Measurements from ENCODE around the gene GPBP1L1.
A peak's percentile ranks its signal among the peaks of the same experiment; 100 is the strongest.

Gene GPBP1L1

DNA sequence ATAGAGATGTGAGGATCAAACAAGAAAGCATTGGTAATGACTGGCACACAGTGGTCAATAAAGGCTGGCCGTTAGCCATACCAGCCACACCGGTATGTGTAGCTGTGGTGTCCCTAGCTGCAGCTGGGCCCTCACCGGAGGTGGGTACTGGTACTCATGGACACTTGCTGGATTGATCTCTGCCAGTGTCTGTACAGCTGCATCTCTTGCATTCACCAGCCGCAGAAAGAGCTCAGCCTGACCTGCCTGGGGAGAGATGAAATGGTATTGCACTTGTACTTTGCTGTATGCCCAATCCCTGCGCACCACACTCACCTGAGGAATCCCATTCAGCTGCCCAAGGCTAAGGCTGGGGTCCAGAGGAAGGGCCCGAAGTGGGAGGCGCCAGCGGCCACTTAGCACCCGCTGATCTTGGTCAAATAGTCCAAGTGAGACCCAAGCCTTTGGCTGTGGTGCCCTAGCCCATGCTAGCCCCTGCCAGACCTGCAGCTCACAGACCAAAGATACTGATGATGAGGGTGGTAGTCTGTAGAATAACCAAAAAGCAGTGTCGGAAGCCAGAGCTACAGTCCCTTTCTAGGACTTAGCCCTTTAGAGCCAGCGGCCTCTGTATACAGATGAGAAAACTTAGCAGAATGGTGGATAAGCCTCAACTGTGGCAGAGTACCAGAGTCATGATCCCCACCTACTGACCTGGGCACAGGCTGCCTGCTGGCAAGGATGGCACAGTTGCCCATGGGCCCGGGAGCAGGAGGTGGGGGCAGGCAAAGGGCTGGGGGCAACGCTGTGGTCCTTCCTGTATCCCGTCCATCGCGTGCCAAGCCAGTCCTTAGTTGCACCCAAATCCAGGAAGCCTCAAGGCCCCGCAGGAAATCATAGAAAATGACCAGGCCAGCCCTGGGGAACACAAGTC lies 65.5 kb downstream of the GPBP1L1 start:
- TF ChIP-seq Cebpa-rat (IDR thresholded peaks at IDR 0.05) = no peak
- peak overlapping the region in 3 of 11 experiments; percentile 55 to 62 (median 59); a peak in 4 of 22 replicates for H3K4me2 ChIP-seq
- peaks cover 55 to 91% (median 83%) of the 10 kb centered on the region in 11 experiments for H3K36me3 ChIP-seq
- peaks cover 0 to 82% (median 60%) of the 10 kb centered on the region in 11 experiments; a peak in 19 of 22 replicates for H4K20me1 ChIP-seq
- peak overlapping the region in 2 of 11 experiments; percentile 15 to 42; a peak in 1 of 22 replicates for H3K9ac ChIP-seq
- no peak overlapping the region for H3K4me3 ChIP-seq
- H3K27me3 ChIP-seq = no peaks in the 10 kb centered on the region
- H3K4me1 ChIP-seq = peaks cover 0 to 28% (median 5%) of the 10 kb centered on the region in 10 experiments; a peak in 9 of 20 replicates
- H3K27ac ChIP-seq = peak overlapping the region in 6 of 11 experiments; percentile 4 to 53 (median 34); a peak in 7 of 22 replicates
- H3K9me3 ChIP-seq (replicated peaks in 1 of 11) = no peaks in the 10 kb centered on the region

- no peaks in the 10 kb centered on the region for H3K27me3 ChIP-seq
- H3K4me3 ChIP-seq = no peak overlapping the region
- no peak overlapping the region for H3K9ac ChIP-seq
- H4K20me1 ChIP-seq = peaks cover 0 to 78% (median 69%) of the 10 kb centered on the region in 11 experiments; a peak in 19 of 22 replicates
- no peak overlapping the region for H3K4me2 ChIP-seq
- peaks cover 0 to 28% (median 5%) of the 10 kb centered on the region in 10 experiments; a peak in 9 of 20 replicates for H3K4me1 ChIP-seq
- H3K27ac ChIP-seq = 0 out of 22 replicates have a peak overlapping the region, but pooled peaks of 1 of the 11 experiments have one; percentile 2
- TF ChIP-seq Cebpa-rat (IDR thresholded peaks at IDR 0.05) = no peak
- no peaks in the 10 kb centered on the region for H3K9me3 ChIP-seq (replicated peaks in 1 of 11)
- peaks cover 62 to 92% (median 84%) of the 10 kb centered on the region in 11 experiments for H3K36me3 ChIP-seq
These were observed 67.0 kb downstream of the GPBP1L1 start for GRCh38 chr1:45619149-45619921.

- Histone ChIP-seq H4K20me1 (peaks cover 0 to 93% (median 72%) of the 10 kb centered on the region in 11 experiments; a peak in 19 of 22 replicates), H3K36me3 (peaks cover 69 to 94% (median 86%) of the 10 kb centered on the region in 11 experiments), H3K27ac (no peak overlapping the region)
These were observed 68.7 kb downstream of the GPBP1L1 start for GRCh38 chr1:45617618-45618017.

GRCh38 chr1:45615885-45616284 lies 70.4 kb downstream of the GPBP1L1 start:
- Histone ChIP-seq H3K4me2 (no peak overlapping the region), H3K36me3 (peaks cover 84 to 100% (median 97%) of the 10 kb centered on the region in 11 experiments), H3K9ac (no peak overlapping the region), H3K4me3 (no peak overlapping the region), H4K20me1 (peaks cover 0 to 96% (median 55%) of the 10 kb centered on the region in 11 experiments; a peak in 17 of 22 replicates), H3K27me3 (no peaks in the 10 kb centered on the region), H3K9me3 (replicated peaks in 1 of 11) (no peaks in the 10 kb centered on the region), H3K27ac (no peak overlapping the region), H3K4me1 (peaks cover 0 to 8% (median 0%) of the 10 kb centered on the region in 10 experiments; a peak in 3 of 20 replicates)
- TF ChIP-seq Cebpa-rat (IDR thresholded peaks at IDR 0.05) = no peak

More at GRCh38 chr1:45617618-45618017, 68.7 kb downstream of the GPBP1L1 start:
- H3K4me2 ChIP-seq = no peak overlapping the region
- no peaks in the 10 kb centered on the region for H3K27me3 ChIP-seq
- H3K9ac ChIP-seq = no peak overlapping the region
- H3K9me3 ChIP-seq (replicated peaks in 1 of 11) = no peaks in the 10 kb centered on the region
- H3K4me1 ChIP-seq = peaks cover 0 to 25% (median 5%) of the 10 kb centered on the region in 10 experiments; a peak in 9 of 20 replicates
- TF ChIP-seq Cebpa-rat (IDR thresholded peaks at IDR 0.05) = no peak
- H3K4me3 ChIP-seq = no peak overlapping the region

DNA sequence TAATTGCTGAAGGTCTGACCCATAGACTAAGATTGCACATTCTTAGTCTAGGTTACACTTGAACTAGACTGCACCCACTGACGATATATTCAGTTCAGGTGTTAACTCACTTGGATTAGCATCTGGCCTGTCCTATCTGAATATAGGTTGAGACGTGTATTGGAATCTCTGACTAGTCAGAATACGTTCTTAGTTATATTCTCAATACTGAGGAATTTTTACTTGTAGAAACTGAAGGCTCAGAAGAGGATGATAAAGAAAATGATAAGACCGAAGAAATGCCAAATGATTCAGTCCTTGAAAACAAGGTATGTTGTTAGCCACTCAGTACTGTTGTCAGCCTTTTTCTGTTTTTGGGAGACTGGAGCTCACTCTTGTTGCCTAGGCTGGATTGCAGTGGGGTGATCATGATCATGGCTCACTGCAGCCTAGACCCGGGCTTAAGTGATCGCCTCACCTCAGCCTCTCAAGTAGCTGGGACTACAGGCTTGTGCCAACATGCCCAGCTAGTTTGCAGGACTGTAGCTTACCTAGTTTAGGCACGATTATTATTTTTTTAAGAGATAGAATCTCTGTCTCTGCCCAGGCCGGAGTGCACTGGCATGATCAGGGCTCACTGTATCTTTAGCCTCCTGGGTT lies 73.3 kb downstream of the GPBP1L1 start:
- no peak overlapping the region for H3K9ac ChIP-seq
- H3K4me2 ChIP-seq = no peak overlapping the region
- H3K27ac ChIP-seq = no peak overlapping the region
- H3K4me3 ChIP-seq = no peak overlapping the region
- H3K4me1 ChIP-seq = peaks cover 8 to 25% (median 11%) of the 10 kb centered on the region in 10 experiments; a peak in 18 of 20 replicates
- H3K27me3 ChIP-seq = no peaks in the 10 kb centered on the region
- H3K9me3 ChIP-seq (replicated peaks in 1 of 11) = no peaks in the 10 kb centered on the region
- peaks cover 0 to 96% (median 46%) of the 10 kb centered on the region in 11 experiments; a peak in 18 of 22 replicates for H4K20me1 ChIP-seq
- no peak for TF ChIP-seq Cebpa-rat (IDR thresholded peaks at IDR 0.05)
- H3K36me3 ChIP-seq = peaks cover 68 to 100% (median 99%) of the 10 kb centered on the region in 11 experiments

GRCh38 chr1:45610589-45611226 lies 75.6 kb downstream of the GPBP1L1 start:
- Histone ChIP-seq H3K4me3 (no peak overlapping the region), H3K27me3 (no peaks in the 10 kb centered on the region), H3K4me1 (peaks cover 20 to 43% (median 30%) of the 10 kb centered on the region in 10 experiments; a peak in 18 of 20 replicates), H3K27ac (no peak overlapping the region), H3K4me2 (no peak overlapping the region), H3K9me3 (replicated peaks in 1 of 11) (no peaks in the 10 kb centered on the region), H3K36me3 (peaks cover 53 to 100% (median 99%) of the 10 kb centered on the region in 11 experiments), H3K9ac (no peak overlapping the region), H4K20me1 (peaks cover 0 to 97% (median 62%) of the 10 kb centered on the region in 11 experiments; a peak in 17 of 22 replicates)
- TF ChIP-seq Cebpa-rat (IDR thresholded peaks at IDR 0.05) = no peak

GRCh38 chr1:45608175-45609156 lies 77.9 kb downstream of the GPBP1L1 start:
- peak overlapping the region in 6 of 11 experiments; percentile 11 to 66 (median 43); a peak in 8 of 22 replicates for H3K9ac ChIP-seq
- H3K27ac ChIP-seq = peak overlapping the region in 7 of 11 experiments; percentile 8 to 83 (median 54); a peak in 12 of 22 replicates
- H3K36me3 ChIP-seq = peaks cover 42 to 100% (median 99%) of the 10 kb centered on the region in 11 experiments
- H3K4me3 ChIP-seq = peak overlapping the region in 2 of 10 experiments; percentile 6 to 19; a peak in 2 of 20 replicates
- no peak for TF ChIP-seq Cebpa-rat (IDR thresholded peaks at IDR 0.05)
- H3K4me2 ChIP-seq = peak overlapping the region; percentile 23 to 89 (median 61); a peak in 19 of 22 replicates
- peaks cover 20 to 43% (median 31%) of the 10 kb centered on the region in 10 experiments; a peak in 18 of 20 replicates for H3K4me1 ChIP-seq
- no peaks in the 10 kb centered on the region for H3K27me3 ChIP-seq
- peaks cover 0 to 100% (median 70%) of the 10 kb centered on the region in 11 experiments; a peak in 17 of 22 replicates for H4K20me1 ChIP-seq
- H3K9me3 ChIP-seq (replicated peaks in 1 of 11) = no peaks in the 10 kb centered on the region

Data from BLaER1 treated with 17β-estradiol and CSF1 and Interleukin-3, amounts not matched to agents 10 nM and 100 nM (cell line).